ENCODE measurements around the gene RIMS3.
"Not testable (repeated sequence)": the region's sequence is repeated elsewhere in the genome, so short reads cannot be mapped to it uniquely, and the experiment has no call there.

The RIMS3 gene

DNA sequence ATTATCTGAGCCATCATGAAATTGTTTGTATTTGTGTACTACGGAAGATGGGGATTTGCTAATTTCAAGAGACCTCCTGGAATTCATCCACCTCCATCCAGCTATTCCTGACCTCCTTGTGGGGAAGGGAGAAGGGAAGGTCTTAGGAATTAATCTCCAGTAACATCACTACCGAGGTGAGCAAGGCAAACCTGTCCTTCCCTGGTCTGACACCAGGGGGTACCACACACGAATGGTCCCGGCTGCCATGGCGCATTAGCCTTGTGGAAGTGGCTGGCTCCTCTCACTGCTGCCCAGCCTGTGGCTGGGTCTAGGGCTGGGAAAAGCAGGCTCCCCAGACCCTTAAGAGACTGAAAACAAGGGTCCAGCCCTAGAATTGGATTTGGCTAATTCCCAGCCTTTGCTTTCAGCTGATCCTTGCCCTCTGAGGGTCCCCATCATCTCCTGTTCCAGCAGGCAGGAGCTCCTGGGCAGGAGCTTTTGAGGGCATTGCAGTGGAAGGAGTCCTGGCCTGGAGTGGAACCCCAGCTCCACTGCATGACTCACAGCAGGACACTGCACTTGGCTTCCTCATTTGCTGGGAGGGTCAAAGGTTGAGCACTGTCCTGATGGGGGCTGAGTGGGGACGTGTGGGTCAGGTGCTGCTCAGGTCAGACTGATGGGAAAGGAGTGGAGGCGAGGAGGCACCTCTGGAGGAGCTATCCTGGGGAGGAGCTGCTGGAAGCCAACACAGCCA, 34.8 kb downstream of the RIMS3 start:
- no peak for DNase-seq (ENCODE audit: low read depth in 3 of 3)

DNA sequence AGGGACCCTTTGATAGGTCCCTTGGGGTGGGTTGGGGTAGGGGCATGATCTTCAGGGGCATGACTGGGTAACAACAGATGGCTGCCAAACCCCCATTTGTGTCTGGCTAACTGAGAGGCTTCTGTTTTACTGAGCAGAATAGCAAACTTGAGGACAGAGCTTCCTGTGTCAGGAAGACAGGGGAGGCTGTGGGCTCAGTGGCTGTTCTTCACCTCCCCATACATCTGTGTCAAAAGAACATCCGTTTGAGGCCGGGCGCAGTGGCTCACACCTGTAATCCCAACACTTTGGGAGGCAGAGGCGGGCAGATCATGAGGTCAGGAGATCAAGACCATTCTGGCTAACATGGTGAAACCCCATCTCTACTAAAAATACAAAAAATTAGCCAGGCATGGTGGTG, 35.9 kb downstream of the RIMS3 start:
- DNase-seq (ENCODE audit: low read depth in 3 of 3): not testable (repeated sequence)

DNA sequence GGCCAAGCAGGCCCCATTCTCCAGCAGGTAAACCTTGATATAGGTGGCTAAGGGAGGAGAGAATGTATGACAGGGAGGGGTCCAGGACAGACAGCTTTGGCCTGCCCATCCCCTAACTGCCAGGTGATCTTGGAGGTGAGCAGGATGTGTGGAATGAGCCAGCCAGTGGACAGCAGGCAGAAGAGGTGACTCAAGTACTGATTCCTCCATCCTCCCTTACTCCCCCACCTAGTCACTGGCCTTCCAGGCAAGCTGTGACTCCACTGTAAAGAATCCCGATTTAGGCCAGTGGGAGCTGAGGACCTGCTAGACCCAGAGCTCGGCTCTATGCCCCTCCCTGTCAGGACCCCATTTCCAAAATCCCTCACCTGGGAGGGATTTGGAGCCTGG, 36.6 kb downstream of the RIMS3 start:
- DNase-seq (ENCODE audit: low read depth in 3 of 3): no peak

DNA sequence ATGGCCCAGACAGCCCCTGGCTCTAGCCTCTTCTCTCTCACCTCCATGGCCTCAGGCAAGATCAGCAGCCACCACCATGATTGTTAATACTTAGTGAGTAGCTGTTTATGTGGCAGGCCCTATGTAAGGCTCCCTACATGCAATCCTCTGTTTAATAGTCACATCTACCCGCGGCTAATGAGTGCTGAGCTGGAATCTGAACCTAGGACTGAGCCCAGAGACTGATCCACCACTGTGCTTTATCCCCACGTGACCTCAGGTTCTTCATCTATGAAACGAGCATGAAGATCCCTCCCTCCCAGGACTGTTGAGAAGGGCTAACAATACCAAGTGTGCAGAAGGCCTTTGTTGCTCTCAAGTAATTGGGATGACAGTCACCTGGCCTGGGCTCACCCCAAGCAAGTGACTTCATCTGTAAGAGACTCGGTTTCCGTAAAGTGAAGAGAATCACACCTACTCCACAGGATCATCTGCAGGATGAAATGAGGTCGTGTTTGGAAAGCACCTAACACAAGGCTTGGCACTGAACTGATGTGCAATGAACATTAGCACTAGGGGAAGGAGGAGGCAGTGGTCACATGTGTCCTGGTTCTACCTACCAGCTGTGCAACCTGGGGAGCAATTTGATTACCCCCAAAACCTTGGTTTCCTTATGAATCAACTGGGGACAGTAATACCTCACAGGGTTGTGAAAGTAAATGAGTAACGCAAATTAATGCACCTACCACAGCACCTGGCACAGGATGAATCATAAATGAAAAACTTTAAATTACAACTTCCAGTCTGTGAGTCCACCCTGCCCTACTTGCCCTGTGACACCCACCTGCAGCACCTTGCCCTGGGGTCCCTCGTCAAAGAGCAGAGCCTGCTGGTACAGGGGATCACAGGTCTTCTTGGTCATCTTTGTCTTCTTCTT, 37.2 kb downstream of the RIMS3 start:
- peak in 1 of 3 donors; percentile 29 for DNase-seq (ENCODE audit: low read depth in 3 of 3)

DNA sequence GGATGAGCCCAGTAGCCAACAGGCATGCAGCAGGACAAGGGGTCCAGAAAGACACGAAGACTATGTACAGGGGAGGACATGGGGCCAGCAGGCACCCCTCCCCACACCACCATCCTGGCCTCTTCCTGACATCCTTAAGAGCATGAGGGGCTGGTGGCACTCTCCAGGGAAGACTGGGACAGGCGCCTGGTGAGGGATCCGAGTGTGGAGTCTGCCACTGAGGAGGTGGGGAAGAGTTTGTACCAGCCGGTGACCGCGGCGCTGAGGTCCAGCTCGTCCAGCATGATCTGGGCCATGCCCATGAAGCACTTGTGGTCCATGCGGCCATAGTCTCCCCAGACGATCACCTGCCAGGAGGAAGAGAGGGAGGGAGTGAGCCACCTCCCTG, 39.1 kb downstream of the RIMS3 start:
- DNase-seq (ENCODE audit: low read depth in 3 of 3): no peak

DNA sequence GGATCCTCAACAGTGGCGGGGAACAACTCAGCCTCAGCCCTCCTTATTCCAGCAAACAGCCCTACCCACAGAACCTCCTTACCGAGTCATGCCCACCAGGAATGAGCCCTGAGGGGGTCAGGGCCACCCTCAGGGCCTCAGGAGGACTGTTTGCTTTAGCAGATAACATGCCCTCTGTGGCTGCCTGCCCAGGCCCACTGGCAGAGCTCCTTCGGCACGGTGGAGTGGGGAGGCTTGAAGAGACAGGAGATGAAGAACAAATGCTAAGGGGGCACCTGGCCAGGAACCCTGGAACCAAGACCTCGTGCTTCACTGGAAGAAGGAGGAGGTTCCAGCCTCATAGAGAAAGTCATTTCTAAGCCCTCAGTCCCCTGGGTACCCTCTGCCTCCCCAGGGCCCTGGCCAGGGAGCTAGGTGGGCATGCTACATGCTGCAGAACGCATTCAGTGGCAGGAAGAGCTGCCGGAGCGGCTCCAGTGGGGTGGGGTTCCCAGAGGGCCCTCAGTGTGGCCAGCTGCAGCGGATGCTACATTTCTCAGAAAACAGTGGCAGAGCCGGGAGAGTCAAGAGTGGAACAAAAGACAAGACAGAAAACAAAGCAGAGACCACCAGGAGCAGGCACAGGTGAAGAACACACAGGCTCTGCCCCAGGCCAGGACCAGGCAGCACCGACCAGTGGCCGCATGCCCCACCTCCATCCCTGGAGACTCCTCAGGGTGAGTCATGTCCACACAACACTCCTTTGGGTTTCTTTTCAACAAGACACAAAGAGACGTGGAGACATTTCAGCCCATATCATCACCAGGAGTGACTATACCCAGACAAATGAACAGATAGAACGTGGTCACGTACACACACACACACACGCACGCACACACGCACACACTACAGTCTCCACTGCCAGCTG, 39.8 kb downstream of the RIMS3 start:
- DNase-seq (ENCODE audit: low read depth in 3 of 3): no peak

DNA sequence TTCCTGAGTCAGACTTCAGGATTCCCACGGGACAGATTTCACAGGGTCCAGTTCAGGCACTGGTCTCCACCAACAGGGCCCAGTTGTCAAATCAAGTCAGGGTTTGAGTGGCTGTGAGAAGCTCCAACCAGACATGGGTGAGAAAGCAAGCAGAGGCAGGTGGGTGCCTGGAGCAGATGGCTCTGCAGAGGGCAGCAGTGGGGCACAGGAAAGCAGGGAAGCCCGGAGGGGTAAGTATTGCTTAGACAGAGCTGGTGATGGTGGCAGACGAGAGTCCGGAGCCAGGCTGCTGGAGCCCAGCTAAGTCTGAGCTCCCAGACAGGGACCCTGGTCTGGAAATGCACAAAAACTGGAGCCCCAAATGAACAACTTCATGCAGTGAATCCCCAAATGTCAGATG, 40.4 kb downstream of the RIMS3 start:
- no peak for DNase-seq (ENCODE audit: low read depth in 3 of 3)

DNA sequence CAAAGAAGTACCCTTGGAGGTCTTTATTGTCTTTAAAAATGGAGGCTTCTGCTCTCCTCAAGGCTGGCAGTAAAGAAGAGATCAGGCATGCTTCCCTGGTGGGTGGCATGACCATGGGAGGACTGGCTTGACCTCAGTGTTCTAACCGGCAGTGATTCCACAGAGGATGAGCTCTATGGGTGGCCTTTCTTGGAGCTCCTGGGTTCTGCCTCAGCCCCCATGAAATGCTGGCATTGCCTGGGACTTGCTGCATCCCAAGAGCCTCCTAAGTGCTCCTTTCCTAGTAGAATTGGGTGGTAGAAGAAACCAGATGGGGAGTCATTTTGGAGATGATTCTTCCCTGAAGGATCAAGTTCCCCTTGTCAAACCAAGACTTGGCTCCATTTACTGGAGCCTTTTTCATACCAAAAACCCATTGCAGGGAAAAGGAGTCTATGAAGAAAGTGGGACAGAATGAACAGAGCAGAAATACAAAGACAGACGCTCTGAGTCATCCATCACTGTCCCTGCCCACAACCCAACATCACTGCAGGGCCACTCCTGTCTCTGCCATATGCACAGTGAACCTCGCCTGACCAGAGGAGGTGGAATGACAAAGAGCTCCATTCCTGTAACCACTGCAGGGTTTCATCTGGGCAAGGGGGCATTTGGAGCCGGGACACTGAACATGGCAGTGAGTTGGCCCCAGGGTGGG, 42.4 kb downstream of the RIMS3 start:
- DNase-seq (ENCODE audit: low read depth in 3 of 3): no peak

DNA sequence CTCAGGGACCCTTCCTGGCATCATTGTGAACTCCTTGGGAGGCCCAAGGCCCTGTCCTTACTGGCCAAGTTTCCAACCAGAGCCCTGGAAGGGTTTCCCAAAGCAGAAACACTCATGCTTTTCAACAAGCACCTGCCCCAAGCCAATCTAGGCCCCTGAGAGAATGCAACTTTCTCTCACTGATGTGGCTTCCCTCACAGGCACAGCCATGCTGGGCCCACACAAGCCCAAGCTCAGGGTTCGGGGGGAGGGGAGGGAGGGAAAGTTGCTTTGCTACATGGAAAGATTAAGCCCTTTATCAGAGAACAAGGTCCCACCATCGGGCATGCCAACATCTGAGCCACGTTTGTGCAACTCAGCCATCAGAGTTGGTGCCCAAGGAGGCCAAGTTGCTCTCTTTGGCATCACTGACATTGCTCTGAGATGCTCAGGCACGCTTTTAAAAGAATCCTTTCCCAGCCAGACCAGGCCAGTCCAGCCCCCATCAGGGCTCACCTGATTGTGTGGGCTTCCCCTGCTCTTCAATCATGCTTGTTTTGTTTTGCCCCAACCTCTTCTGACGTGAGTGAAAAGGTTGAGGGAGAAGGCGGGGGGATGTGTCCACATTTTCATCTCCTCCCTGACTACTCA, 43.5 kb downstream of the RIMS3 start:
- no peak for DNase-seq (ENCODE audit: low read depth in 3 of 3)

DNA sequence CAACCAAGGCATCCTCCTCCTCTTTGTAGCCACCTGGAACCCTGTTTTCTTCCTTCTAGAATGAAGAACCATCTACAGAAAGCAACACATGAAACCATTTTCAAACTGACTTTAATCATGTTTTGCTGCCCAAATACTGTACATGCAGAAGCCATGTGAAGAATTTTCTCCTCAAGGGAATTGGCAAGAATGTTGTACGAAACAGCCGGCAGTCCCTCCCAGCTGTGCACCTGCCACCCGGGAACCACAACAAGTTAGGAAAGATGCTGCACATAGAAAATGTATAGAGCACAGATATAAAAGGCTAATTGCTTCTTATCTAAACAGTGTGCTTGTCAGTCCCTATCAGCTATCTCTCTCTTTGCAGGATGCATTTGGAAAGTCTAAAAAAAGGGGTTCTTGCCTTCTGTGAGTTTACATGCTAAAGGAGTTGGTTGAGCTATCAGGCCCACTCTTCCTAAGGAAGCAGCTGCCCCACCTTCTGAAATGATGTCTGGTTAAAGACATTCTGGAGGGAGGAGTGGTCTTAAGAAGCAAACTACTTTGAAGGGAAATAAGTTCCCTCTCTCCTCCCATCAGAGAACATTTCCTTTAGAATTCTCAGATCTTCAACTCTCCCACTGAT, 44.8 kb downstream of the RIMS3 start:
- no peak for DNase-seq (ENCODE audit: low read depth in 3 of 3)

DNA sequence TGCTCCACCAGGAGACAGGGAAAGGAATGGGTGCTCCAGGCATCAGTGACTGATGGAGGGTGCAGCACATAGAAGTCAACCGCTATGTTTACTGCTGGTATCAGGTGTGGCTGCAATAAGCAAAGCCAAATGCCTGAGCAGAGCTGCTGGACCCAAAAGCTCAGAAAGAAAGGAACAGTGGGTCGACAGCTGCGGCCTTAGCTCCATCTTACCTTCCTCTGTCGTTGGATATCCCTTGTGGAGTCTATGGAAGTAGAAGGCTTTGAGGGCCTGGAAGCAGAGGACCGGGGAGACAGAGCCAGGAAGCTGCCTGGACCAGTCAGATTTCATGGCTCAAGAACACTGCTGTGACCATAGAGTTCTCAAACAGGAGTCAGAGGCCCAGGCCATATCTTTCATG, 45.3 kb downstream of the RIMS3 start:
- DNase-seq (ENCODE audit: low read depth in 3 of 3): no peak

DNA sequence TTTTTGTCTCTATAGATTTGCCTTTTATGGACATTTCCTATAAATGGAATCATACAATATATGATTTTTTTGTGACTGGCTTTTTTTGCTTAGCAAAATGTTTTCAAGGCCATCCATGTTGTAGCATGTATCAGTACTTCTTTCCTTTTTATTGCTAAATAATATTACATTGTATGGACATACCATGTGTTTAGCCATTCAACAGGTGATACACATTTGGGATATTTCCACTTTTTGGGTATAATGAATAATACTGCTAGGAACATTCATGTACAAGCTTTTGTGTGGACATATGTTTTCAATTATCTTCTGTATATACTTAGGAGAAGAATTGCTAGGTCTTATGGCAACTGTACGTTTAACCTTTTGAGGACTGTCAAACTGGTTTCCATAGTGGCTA, 47.4 kb downstream of the RIMS3 start:
- DNase-seq (ENCODE audit: low read depth in 3 of 3): no peak

DNA sequence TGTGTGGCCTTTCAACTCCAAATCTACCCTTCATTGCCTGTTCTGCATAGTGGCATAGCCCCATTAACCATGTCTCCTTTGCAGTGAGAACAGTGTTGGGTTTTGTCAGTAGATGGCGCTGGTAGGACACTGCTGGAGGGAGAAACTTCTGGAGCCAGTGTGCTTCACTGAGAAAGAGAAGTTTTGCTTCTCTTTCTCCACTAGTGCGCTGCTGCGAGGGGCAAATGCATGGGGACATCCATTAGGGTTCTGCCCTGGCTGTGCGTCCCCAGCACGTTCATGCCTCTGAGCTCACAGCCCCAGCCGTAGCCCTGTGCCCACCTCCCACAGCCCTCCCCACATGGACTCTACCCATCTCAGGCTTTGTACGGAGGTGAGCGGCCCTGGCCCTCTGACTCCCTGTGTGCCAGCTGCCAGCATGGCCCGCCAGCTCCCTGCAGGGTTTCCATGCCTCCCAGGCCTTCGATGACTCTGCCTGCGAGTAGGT, 53.1 kb downstream of the RIMS3 start:
- peak; percentile 39 to 66 (median 50) for DNase-seq (ENCODE audit: low read depth in 3 of 3)

DNA sequence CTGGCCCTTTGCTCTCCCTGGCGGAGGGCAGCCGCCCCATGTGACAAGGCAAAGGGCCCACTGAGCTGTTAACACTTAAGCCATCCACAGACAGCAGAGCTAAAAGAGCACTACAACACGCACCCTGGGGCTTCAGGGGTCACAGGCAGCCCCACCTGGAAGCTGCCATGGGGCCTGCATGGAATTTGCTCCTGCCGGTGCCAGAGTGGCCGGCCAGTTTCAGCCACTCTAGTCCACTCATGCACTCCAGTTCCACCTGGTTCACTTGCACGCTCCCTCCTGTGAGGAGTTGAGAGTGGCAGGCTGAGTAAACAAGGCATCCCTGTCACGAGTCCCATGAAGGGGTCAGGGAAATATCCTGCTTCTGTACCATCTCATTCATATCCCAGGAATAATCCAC, 55.3 kb downstream of the RIMS3 start:
- DNase-seq (ENCODE audit: low read depth in 3 of 3): no peak

DNA sequence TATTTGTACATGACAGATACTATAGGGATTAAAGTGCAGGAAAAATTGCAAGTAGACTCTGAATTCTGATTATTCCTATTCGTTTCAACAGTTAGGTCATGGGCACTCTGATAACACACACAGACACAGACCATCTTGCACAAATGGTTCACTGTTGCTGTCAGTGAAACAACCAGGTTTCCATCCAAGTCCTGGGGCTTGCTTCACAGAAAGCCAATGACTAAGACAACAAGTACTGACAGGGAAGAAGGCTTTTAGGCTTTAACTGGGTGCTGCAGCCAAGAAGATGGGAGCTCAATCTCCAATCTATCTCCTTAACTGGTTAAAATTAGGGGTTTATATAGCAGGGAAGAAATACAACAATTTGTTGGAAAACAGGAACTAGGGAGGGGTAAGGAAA, 57.6 kb downstream of the RIMS3 start:
- no peak for DNase-seq (ENCODE audit: low read depth in 3 of 3)

DNA sequence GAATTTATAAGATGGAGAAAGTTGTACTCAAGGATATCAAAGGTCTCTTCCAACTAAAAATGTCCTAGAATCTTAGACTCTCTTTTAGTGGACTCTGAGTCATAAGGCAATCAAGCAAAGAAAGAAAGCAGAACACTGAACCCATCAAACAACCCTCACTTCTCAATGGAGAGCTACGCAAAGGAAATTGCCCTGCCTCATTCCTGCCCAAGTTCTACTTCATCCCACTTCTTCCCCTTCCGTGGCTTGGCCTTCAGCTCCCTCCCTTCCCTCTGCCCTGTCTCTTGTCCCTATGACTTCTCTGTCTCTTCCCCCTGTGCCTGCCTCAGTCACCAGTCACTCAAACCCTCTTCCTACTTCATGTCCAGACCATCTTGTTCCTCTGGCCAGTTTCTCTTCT, 58.5 kb downstream of the RIMS3 start:
- no peak for DNase-seq (ENCODE audit: low read depth in 3 of 3)

DNA sequence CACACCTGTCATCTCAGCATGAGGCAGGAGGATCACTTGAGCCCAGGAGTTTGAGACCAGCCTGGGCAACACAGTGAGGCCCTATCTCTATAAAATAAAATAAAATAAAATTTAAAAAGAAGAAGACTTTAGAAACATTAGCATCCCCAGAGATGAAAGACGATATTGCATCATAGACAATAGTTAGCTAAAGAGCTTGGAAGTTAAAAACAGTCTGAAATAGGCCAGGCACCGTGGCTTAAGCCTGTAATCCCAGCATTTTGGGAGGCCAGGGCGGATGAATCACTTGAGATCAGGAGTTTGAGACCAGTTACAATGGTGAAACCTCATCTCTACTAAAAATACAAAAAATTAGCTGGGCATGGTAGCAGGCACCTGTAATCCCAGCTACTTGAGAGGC, 59.3 kb downstream of the RIMS3 start:
- DNase-seq (ENCODE audit: low read depth in 3 of 3): no peak

DNA sequence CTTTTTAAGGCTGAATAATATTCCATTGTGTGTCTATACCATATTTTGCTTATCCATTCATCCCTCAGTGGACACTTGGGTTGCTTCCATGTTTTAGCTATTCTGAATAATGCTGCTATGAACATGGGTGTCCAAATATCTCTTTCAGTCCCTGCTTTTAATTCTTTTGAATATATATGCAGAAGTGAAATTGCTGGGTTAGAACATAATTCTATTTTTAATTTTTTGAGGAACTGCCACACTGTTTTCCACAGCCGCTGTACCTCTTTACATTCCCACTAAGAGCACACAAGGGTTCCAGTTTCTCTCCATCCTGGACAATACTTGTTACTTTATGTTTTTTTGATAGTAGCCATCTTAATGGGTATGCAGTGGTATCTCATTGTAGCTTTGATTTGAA, 65.6 kb downstream of the RIMS3 start:
- no peak for DNase-seq (ENCODE audit: low read depth in 3 of 3)

DNA sequence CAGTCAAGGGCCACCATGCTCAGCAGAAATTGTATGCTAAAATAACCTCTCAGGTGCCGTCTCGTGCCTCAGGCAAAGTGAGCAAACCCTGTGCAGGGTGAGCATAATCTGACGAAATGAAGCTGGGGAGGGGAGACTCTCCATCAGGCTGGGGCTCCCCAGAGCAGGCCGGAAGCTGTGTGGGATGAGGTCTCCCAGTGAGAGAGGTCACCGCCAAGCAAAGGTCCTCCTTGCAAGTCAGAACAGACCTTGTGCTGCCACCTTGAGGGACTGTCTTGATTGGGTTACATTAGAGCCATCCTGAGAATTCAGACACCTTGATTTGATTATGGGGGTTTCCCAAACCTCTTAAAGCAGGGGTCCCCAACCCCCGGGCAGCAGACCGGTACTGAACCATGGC, 69.9 kb downstream of the RIMS3 start:
- DNase-seq (ENCODE audit: low read depth in 3 of 3): no peak

DNA sequence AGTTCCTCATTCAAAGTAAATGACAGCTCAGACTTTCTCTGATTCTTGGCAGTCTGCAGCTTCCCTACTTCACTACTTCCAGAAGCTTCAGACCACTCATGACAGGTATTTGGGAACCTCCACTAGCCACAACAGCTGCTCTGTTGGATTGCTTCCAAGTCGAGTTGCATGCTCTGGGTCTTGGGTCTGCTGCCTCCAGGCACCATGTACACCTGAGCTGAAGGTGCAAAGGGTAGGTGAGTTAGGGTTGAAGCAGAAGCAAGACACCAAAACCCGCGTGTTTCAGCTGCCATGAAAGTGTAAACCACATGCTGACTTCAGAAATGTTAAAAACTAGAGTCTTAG, 71.3 kb downstream of the RIMS3 start:
- DNase-seq (ENCODE audit: low read depth in 3 of 3): no peak
